ENCODE measurements around the gene MINDY4B.

The MINDY4B gene

DNA sequence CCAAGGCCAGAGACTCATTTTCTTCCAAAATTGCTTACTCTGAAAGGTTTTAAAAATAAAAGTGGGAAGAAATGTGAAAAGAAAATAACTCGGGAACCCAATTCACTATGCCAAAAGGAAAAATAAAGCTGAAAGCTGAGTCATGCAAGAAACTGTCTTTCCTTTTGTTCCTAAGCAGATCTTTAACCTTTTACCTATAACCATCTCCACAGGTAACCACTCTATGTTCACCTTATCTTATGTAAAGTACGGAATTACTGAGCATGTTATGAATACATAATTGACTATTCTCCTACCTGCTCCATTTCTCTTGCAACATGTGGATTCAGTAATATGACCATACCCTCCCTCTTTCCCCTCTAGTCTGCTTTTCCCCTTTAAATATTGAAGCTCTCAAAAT is 62.0 kb downstream of the MINDY4B start:
- DNase-seq = no peak

- DNase-seq = no peak
These were observed 64.3 kb downstream of the MINDY4B start for GRCh38 chr3:150840802-150841515.

- no peak for DNase-seq
These were observed 74.5 kb downstream of the MINDY4B start for GRCh38 chr3:150830745-150831144.

- no peak for DNase-seq
These were observed 75.1 kb downstream of the MINDY4B start for GRCh38 chr3:150830094-150830681.

DNA sequence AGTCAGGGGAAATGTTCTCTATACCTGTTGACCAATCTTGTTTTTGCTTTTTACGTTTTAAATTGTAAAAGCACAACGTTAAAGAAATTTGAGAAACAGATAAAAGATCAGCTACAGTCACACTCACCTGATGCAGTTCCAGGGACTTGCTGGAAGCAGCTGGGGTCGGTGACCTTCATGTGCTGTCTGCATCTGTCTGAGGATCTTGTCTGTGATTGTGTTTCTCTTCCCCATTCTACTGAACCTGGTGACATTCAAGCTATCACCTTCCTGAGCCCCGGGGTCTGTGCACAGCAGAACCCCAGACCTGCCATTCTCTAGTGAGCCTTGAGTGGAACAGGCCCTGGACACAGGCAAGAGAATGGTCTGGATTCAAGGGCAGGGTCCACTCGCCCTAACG is 75.8 kb downstream of the MINDY4B start:
- DNase-seq = no peak

- DNase-seq = no peak
These were observed 76.2 kb downstream of the MINDY4B start for GRCh38 chr3:150828997-150829396.

GRCh38 chr3:150828261-150828660 is 77.0 kb downstream of the MINDY4B start:
- no peak for DNase-seq

DNA sequence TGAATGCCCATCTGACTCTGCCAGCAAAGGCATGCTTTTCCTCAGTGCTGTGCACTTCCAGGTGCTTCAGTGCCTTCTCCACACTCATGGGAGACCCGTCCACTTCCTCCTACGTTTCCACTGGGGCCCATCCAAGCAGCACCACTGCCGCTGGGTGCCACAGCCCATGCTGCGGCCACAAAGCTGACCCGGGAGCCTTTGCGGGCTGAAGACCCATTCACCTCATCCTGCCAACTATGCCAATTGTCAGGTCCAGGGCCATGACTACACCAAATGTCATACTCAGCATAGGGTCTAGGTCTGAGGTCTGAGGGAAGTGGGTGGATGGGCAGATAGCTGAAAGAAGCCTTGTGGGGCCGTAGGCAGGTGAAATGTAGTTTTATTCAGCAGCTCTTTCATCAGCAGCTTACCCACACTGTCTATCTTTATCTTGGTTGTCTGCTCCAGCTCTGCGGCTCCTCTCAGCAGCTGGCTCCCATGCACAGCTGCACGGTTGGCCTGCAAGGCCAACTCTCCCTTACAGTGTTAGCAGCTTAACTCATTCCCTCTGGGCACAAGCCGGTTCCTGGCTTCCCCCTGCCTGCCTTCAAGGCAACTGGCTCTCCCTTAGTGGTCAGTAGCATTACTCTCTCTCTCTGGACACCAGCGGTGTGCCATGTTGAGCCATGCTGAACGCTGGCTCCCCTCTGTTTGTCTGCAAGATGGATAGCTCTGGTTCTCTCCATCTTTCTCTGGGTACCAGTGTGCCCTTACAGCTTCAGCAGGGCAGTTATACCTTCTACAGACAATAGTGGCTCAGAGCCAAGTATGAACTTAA is 78.6 kb downstream of the MINDY4B start:
- DNase-seq = no peak

DNA sequence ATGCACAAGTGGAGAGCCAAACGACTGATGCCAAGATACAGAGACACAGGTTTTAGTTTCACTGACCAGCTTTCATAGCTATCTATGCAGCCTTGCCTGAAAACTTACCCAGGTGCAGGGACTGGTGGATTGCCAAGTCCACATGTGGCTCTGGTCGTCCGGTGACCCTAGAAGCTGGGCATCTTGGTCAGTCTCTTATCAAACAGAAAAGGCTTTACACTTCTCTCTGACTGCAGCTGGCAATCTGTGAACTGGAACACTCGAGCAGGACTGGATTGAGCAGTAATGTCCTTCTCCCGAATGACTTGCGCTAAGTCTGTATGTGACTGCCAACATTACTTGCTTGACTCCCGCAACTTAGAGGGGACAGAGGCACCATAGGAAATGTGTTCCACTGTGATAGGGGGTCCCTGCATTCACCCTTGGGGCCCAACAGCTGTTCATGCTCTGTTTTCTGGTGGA is 79.3 kb downstream of the MINDY4B start:
- no peak for DNase-seq

DNA sequence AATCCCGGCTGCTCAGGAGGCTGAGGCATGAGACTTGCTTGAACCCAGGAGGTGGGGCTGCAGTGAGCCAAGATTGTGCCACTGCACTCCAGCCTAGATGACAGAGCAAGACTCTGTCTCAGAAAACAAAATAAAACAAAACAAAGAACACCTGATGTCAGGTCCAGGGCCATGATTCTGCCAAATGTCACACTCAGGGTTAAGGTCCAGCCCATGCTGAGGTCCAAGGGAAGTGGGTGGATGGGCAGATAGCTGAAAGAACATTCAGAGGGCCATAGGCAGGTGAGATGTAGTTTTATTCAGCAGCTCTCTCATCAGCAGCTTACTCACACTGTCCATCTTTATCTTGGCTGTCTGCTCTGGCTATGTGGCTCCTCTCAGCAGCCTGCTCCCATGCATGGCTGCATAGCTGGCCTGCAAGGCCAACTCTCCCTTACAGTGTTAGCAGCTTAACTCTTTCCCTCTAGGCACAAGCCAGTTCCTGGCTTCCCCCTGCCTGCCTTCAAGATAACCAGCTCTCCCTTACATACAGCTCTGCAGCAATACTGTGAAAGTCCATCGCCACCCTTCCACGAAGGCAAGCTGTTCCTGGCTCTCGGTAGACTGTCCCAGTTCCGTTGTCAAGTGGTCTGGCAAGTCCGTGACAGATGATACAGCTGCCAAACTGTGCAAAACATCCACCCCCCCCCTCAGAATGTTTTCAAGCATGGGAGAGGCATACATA is 79.9 kb downstream of the MINDY4B start:
- DNase-seq = no peak

GRCh38 chr3:150823277-150823676 is 82.0 kb downstream of the MINDY4B start:
- DNase-seq = no peak

GRCh38 chr3:150822636-150823035 is 82.6 kb downstream of the MINDY4B start:
- DNase-seq = no peak
